GM18511 (cell line): ENCODE measurements around the gene PSMD6.
A peak's percentile ranks its signal among the peaks of the same experiment; 100 is the strongest.

Experiments used
- ATAC-seq: cut with Tn5 transposase; IDR thresholded peaks from one replicate; pipeline ENCODE4 v1.9.1; 2021; ENCODE audit warnings: mild to moderate bottlenecking, moderate library complexity; ENCODE audit not compliant: unreplicated experiment

PSMD6 gene

GRCh38 chr3:63980830-63981498 is 42.3 kb downstream of the PSMD6 start:
- ATAC-seq, result no peak

- no peak for ATAC-seq
Measured at GRCh38 chr3:63980019-63980418, 43.3 kb downstream of the PSMD6 start.

- no peak for ATAC-seq
Measured at GRCh38 chr3:63979093-63979885, 44.0 kb downstream of the PSMD6 start.

- ATAC-seq, result no peak
Measured at GRCh38 chr3:63977893-63978292, 45.4 kb downstream of the PSMD6 start.

- ATAC-seq, result no peak
Measured at GRCh38 chr3:63976872-63977200, 46.5 kb downstream of the PSMD6 start.

- no peak for ATAC-seq
Measured at GRCh38 chr3:63976161-63976871, 47.0 kb downstream of the PSMD6 start.

GRCh38 chr3:63975723-63976122 is 47.6 kb downstream of the PSMD6 start:
- ATAC-seq, result no peak

- no peak for ATAC-seq
Measured at GRCh38 chr3:63974451-63974850, 48.8 kb downstream of the PSMD6 start.

- no peak for ATAC-seq
Measured at GRCh38 chr3:63973406-63973805, 49.9 kb downstream of the PSMD6 start.

GRCh38 chr3:63972987-63973386 is 50.3 kb downstream of the PSMD6 start:
- ATAC-seq, result no peak

GRCh38 chr3:63972196-63972595 is 51.1 kb downstream of the PSMD6 start:
- no peak for ATAC-seq

GRCh38 chr3:63970631-63971475 is 52.4 kb downstream of the PSMD6 start:
- ATAC-seq, result no peak

GRCh38 chr3:63969876-63970275 is 53.4 kb downstream of the PSMD6 start:
- no peak for ATAC-seq

- ATAC-seq, result peak; percentile 18
Measured at GRCh38 chr3:63968612-63969350, 54.5 kb downstream of the PSMD6 start.

GRCh38 chr3:63967675-63968611 is 55.4 kb downstream of the PSMD6 start:
- peak; percentile 69 for ATAC-seq

- no peak for ATAC-seq
Measured at GRCh38 chr3:63966871-63967270, 56.4 kb downstream of the PSMD6 start.

- no peak for ATAC-seq
Measured at GRCh38 chr3:63966007-63966406, 57.3 kb downstream of the PSMD6 start.

- no peak for ATAC-seq
Measured at GRCh38 chr3:63964681-63965485, 58.4 kb downstream of the PSMD6 start.
